Measurements from ENCODE around the gene MT2A.
"Not testable (repeated sequence)": the region's sequence is repeated elsewhere in the genome, so short reads cannot be mapped to it uniquely, and the experiment has no call there.

DNA sequence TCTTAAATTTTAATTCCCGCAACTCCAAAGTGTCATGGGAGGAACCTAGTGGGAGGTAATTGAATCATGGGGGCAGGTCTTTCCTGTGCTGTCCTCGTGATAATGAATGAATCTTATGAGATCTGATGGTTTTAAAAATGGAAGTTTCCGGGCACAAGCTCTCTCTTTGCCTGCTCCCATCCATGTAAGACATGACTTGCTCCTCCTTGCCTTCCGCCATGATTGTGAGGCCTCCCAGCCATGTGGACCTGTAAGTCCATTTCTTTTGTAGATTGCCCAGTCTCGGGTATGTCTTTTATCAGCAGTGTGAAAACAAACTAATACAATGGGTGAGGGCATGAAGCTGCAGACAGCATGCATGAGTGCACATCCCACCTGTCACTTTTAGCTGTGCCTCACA lies 14.8 kb downstream of the MT2A start:
- not testable (repeated sequence) for TF ChIP-seq POLR2A (IDR thresholded peaks at IDR 0.05); EP300 (IDR thresholded peaks at IDR 0.05; ENCODE audit: low read depth)
- TF ChIP-seq, protein P1, sequence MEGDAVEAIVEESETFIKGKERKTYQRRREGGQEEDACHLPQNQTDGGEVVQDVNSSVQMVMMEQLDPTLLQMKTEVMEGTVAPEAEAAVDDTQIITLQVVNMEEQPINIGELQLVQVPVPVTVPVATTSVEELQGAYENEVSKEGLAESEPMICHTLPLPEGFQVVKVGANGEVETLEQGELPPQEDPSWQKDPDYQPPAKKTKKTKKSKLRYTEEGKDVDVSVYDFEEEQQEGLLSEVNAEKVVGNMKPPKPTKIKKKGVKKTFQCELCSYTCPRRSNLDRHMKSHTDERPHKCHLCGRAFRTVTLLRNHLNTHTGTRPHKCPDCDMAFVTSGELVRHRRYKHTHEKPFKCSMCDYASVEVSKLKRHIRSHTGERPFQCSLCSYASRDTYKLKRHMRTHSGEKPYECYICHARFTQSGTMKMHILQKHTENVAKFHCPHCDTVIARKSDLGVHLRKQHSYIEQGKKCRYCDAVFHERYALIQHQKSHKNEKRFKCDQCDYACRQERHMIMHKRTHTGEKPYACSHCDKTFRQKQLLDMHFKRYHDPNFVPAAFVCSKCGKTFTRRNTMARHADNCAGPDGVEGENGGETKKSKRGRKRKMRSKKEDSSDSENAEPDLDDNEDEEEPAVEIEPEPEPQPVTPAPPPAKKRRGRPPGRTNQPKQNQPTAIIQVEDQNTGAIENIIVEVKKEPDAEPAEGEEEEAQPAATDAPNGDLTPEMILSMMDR (IDR thresholded peaks at IDR 0.05): not testable (repeated sequence)

Data from transverse colon (tissue), 3 donors.